NCI-H226 (cell line): ENCODE results near the gene LRIT3.
"Not testable (repeated sequence)": the region's sequence is repeated elsewhere in the genome, so short reads cannot be mapped to it uniquely, and the experiment has no call there.

Source experiments
- DNase-seq: peaks from one replicate; pipeline ENCODE4 v3.0.0-alpha.2; 2015

Gene LRIT3

GRCh38 chr4:109859426-109860300 lies 11.8 kb downstream of the LRIT3 start:
- not testable (repeated sequence) for DNase-seq

GRCh38 chr4:109861271-109861670 lies 13.4 kb downstream of the LRIT3 start:
- no peak for DNase-seq

- no peak for DNase-seq
Observed at GRCh38 chr4:109861916-109862511, 14.1 kb downstream of the LRIT3 start.

- DNase-seq = no peak
Observed at GRCh38 chr4:109864134-109864533, 16.2 kb downstream of the LRIT3 start.

- DNase-seq = no peak
Observed at GRCh38 chr4:109870061-109870460, 22.2 kb downstream of the LRIT3 start.

- DNase-seq = no peak
Observed at GRCh38 chr4:109872065-109872464, 24.2 kb downstream of the LRIT3 start.

GRCh38 chr4:109872950-109873656 lies 25.2 kb downstream of the LRIT3 start:
- DNase-seq = no peak

GRCh38 chr4:109873791-109874514 lies 26.0 kb downstream of the LRIT3 start:
- DNase-seq = no peak

- no peak for DNase-seq
Observed at GRCh38 chr4:109875106-109875505, 27.2 kb downstream of the LRIT3 start.

- DNase-seq = not testable (repeated sequence)
Observed at GRCh38 chr4:109875553-109875952, 27.6 kb downstream of the LRIT3 start.

GRCh38 chr4:109876634-109877265 lies 28.8 kb downstream of the LRIT3 start:
- DNase-seq = no peak

GRCh38 chr4:109877400-109877799 lies 29.5 kb downstream of the LRIT3 start:
- no peak for DNase-seq

GRCh38 chr4:109878355-109878754 lies 30.4 kb downstream of the LRIT3 start:
- no peak for DNase-seq

GRCh38 chr4:109879081-109879480 lies 31.2 kb downstream of the LRIT3 start:
- DNase-seq = no peak

- no peak for DNase-seq
Observed at GRCh38 chr4:109879636-109880314, 31.9 kb downstream of the LRIT3 start.

GRCh38 chr4:109886303-109886702 lies 38.4 kb downstream of the LRIT3 start:
- DNase-seq = no peak

GRCh38 chr4:109887071-109887470 lies 39.2 kb downstream of the LRIT3 start:
- no peak for DNase-seq

GRCh38 chr4:109890076-109890475 lies 42.2 kb downstream of the LRIT3 start:
- no peak for DNase-seq

GRCh38 chr4:109902559-109903251 lies 54.8 kb downstream of the LRIT3 start:
- no peak for DNase-seq

GRCh38 chr4:109908731-109909130 lies 60.8 kb downstream of the LRIT3 start:
- DNase-seq = no peak

- no peak for DNase-seq
Observed at GRCh38 chr4:109910256-109910655, 62.3 kb downstream of the LRIT3 start.
